Activated CD4-positive, alpha-beta T cell treated with anti-CD3 and anti-CD28 coated beads, Interleukin-2, amount 50 U/mL, for 4 hours (primary cell): ENCODE data around the gene SLC6A15.

ENCODE experiments used
- DNase-seq, 2 experiments: peaks; one replicate each; pipeline ENCODE4 v3.0.0-alpha.2; 2020

SLC6A15 gene

DNA sequence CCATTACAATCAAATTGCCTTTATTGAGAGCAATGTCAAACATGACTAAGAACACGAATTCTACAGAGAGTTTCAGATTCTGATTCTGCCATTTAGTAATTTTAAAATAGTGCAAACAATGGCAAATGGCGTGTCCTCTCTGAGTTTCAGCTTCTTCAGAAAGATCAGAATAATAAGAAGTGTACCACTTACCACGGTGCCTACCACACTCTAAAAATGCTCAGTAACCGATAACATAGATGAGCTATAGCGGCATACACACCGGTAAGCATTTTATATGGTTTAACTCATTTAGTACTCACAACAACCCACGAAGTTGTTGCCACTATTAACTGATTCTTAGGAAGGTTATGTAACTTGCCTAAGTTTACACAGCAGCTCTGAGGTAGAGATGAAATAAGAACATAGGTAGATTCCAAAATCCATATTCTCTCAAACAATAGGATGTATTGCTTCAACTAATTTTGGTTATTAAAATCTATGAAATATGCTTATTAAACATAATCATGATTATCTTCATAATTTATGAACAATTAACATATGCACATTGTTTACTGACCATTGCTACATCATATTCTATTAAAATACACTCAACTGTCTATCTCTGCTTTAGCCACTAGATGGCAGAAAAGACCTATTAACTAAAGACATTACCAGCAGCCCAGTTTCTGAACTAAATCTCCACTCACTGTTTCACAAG, 38.3 kb downstream of the SLC6A15 start:
- DNase-seq = no peak

DNA sequence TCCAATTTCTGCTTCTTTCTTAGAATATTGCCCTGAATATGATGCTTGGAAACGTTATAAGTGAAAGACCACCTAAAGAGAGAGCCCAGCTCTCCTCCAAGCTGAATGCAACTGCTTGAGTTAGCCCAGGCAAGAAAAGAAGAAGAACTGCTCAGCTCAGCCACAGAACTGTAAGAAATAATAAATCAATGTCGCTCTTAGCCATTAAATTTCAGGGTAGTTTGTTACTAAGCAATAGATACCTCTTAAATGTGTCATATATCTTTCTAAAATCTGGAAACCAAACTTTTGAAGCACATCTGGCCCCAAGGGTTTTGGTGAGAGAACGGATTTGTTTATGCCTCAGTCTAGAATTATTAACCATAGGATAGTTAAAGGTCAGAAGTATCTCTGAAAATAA, 50.4 kb downstream of the SLC6A15 start:
- DNase-seq = no peak

DNA sequence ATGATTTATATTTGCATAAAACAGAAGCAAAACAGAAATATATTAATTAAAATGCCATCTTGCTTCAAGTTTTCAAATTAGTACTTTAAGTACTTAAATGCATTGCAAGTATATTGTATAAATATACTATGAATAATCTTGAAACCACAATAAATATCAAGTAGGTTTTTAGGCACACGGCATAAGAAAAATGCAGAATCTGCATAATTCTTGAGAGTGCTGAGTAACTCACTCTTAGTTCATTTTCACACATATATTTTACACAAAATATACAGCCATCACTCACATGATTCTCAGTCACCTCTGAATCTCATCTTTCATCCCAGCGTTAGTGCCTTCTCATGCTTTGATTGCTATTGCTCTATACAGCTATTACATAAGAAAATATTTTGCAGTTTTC, 51.9 kb downstream of the SLC6A15 start:
- no peak for DNase-seq

DNA sequence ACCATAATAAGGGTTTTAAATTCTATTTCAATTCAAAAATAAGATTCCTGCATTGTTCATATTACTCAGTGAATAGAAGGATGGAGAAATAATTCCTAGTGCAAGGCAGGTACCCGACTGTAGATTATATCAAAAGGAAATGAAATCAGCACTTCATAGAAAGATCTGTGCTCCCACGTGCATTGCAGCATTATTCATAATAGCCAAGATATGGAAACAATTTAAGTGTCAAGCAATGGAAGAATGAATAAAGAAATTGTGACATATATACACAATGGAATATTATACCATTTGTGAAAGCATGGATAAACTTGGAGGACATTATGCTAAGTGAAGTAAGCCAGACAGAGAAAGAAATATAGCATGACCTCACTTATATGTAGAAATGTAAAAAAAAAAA, 53.8 kb downstream of the SLC6A15 start:
- no peak for DNase-seq

DNA sequence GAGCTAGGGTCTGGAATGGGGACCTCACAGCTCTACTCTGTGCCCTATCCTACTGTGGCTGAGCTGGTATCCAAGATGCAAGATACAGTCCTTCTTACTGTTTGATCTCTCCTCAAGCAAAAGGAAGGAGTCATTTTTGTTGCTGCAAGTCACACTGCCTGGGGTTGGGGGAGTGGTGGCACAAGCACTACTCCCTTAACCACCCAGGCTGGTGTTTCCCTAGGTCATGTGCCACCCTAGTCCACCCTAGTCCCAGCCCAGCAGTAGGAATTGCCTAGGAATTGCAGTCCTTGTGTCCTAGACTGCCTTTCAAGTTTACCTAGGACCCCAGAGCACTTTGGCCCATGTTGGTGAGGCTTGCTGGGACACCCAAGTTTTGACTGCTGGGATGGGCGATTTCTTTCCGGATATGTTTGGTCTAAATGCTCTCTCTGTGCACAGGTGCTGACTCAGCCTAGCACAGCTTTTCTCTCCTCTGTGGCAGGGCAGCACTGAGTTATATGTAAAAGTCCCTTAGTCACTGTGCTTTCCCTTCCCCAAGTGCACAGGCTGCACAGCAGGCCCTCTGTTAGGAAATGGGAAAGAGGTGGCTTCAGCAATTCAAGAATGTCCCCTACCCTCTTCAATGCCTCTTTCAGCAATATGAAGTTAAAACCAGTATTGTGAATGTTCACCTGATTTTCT, 54.9 kb downstream of the SLC6A15 start:
- DNase-seq = no peak

DNA sequence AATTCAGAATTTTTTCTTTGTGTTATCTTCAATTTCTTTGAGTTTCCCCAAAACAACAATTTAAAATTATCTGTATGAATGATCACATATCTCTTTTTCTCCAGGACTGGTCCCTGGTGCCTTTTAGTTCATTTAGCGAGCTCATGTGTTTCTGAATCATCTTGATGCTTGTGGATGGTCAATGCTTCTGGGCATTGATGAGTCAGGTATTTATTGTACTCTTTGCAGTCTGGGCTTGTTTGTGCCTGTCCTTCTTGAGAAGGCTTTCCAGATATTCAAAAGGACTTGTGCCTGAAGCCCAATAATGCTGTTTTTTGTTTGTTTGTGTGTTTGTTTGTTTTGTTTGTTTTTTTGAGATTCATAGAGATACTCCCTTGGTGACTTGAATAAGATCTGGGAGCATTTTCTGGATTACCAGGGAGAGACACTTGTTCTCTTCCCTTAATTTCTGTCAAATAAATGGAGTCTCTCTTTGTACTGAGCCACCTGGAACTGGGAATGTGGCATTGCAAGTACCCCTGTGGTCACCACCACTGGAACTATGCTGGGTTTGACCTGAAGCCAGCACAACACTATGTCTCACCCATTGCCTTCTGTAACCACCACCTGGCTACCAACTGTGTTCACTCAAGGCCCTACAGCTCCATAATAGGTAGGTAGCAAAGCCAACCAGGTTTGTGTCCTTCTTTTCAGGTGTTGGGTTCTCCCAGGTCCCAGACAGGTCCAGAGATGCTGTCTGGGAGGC, 56.3 kb downstream of the SLC6A15 start:
- no peak for DNase-seq

DNA sequence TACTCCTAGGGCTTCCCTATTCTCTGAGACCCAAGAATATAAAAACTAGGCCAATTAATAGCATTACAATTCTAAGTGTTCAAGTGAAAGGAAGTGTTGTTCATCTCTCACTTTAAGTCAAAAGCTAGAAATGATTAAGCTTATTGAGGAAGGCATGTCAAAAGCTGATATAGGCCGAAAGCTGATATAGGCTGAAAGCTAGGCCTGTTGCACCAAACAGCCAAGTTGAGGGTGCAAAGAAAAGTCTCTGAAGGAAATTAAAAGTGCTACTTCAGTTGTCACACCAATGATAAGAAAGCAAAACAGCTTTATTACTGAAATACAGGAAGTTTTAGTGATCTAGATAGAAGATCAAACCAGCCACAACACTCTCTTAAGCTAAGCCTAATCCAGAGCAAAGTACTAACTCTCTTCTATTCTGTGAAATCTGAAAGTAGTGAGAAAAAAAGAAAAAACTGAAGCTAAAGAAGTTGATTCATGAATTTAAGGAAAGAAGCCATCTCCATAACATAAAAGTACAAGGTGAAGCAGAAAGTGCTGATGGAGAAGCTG, 68.9 kb downstream of the SLC6A15 start:
- DNase-seq = no peak

DNA sequence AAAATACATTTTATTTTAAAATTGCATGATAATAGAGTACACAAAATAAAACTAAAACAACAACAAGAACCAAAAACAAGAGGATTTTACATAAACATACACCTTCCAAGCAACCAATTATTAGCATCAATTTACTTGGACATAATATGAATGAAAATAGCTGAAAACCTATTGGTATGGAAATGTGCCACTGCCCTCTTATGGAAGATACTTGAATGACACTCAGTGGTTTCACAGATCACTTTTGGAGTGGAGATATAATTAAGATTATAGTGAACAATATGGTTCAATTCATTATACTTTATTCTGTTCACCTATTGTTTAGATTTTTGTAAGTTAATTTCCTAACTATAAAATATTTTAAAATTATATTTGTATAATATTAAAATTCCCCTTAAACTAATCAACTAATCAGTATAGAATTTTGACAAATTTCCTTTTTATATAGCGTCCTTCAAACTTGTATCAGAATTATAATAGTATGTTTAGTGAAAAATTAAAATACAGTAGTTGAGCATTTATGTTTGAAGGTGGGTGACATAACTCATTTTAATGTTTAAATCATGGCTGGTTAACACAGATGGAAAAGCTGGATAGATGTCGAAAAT, 70.1 kb downstream of the SLC6A15 start:
- DNase-seq = no peak

DNA sequence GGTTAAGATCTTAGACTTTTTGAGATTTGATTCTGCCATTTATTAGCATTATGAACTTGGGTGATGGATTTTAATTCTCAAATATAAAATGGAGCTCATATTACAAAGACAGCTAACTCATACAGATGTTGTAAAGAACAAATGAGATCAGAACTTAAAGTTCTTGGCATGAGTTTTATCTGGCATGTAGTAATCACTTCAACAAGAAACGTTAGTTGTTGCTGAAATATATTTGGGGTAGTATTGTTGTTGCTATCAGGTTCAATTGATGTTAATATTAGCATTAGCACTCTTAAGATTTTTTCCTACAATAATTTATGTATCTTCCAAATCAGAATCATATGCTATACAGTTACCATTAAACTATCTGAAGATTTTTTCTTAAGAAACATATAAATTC, 71.0 kb downstream of the SLC6A15 start:
- no peak for DNase-seq

DNA sequence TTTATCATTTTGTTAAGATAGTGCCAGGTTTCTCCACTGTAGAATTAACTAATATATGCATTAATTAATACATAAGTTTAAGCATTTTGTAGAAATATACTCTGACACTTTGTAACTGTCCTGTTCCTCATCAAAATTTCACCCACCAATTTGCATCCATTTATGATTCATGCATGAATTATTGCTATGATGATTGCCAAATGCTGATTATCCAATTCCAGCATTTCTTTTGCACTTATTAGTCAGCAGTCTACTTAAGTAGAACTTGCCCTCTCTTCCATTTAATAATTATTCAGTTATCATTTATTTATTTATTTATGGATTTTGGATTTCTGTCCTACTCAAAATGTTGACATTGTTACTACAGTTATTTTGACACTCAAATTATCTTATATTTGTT, 72.2 kb downstream of the SLC6A15 start:
- no peak for DNase-seq

DNA sequence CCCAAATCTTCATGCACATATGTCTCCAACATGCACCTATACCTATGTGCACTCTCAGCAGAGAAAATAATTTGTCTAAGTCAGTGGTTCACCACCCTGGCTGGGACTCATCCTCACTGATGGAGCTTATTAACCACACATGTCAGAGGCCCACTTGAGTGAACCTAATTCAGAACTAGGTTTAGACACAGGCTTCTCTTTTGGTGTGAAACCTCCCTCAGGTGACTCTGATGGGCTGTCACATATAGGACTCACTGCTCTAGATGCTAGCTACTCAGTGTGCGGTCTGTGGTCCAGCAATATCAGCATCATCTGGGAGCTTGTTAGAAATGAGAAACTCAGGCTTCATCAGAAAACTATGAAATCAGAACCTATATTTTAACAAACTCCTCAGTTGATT, 85.7 kb downstream of the SLC6A15 start:
- DNase-seq = no peak

DNA sequence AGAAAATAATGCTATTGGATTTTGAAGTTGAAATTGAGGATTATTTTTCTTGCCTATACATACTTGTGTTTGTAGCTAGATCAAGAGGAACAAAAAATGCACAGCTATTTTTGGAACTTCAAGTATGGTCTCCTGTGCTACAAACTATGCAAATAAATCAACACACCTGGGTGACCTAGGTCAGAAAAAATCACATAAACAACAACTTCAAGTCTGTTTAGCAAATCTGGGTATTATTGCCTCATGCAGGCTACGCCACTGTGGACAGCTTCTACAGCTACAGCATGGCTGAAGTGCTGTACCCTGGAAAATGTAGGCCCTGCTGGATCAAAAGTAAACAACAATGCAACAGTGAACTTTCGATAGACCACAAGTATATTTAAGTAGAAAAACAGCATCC, 87.5 kb downstream of the SLC6A15 start:
- no peak for DNase-seq

DNA sequence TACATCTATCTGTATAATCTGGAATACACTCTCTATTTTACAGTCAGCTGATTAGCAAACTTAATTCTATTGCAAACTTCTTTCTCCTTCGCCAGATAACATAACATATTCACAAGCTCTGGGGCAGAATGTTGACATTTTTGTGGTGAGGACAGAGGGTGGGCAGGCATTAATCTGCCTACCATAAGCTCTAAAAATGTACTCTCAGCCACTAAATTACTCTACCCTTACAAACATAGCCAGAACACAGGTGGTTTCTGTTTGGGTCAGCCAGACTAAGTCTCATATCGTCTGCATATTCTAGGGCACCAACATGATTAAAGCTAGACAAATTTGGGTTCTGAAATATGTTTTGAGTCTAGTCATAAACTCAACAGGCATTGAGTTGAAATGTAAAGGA, 90.1 kb downstream of the SLC6A15 start:
- DNase-seq = no peak

DNA sequence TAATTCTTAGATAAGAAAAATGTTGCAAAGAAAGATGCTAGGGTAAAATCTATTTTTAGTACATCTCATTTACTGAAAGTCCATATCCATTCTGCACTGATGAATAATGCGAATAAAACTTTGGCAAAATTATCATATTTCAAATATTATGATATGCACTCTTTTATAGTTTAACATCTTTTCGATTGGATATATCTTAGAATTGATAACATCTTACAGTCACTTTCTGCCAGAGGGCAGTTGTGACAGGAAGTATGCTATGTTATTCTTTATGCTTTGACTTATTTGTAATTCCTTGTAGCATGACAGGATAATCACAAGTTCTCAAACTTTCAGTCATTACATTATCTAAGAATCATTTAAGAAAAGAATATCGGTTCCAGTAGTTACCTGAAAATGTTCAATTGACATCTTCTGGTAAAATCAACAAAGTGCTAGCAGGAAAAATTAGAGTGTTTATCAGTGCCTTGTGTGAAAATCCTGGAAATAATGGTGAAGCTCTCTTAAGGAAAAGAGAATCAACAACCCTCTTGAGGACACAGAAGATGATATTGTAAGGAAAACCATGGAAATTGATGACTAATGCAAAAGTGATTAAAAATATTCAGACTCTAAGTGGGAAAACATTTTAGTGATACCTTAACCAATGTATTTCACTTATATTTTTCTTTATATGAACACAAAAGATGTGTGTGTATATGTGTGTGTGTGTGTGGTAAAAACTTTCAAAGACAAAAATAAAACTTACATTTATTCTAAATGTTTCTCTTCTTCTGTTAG, 95.5 kb downstream of the SLC6A15 start:
- no peak for DNase-seq

DNA sequence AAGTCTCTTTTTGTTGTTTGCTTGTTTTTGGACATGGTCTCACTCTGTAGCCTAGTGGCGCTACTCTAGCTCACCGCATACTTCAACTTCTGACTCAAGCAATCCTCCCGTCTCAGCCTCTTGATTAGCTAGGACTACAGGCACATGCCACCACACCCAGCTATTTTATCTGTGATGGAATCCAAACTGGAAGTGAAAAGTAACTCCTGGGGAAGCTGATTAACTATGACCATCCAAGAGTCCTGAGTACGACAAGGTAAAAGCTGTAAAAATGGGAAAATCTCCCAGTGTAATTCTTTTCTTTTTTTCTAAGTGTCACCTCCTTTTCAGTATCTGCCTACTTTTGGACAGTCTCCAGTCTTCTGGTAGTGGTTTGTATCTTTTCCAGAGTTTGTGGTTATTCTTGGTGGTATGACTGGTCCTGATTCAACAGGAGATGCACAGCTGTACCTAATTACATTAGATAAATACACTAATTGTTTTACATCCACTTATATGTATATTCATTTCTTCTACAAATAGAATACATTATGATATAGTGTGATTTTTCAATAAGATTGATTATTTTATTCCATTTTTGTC, 97.8 kb downstream of the SLC6A15 start:
- DNase-seq = no peak

DNA sequence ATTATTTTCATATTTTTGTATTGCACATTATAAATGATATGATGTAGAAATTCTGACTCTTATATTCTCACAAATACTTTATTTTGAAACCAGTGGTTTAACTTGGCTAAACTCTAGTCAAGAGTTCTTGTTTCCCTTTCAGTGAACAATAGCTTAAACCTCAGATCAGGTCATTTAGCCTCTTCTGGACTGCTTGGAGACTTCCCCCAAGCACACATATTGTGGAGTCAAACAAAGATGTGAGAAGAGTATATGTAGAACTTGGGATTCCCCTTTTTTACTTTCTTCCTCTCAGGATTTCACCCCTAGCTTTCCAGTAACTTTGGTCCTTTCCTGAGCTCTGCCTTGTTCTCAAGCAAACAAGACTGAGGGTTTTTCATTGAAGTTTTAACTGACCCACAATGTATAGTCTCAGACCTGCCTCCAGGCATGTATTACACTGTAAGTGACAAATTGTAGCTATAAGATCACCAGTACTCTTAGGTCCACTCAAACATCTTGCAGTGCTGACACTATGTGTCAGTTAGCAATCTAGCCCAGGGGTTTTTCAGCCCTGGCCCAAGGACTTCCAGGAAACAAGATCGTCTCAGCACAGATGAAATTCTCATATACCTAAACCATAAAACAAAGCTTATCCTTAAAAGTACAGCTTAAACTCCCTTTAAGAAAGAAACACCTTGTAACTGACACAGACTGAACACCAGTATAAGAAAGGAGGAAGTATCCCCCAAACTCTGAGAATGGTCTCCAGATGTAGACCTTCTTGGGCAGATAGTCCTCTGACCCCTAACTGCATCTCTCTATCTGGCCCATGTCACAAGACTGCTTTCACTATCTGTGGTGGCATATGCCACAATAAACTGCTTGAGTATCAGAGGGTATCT, 98.6 kb downstream of the SLC6A15 start:
- DNase-seq = no peak

DNA sequence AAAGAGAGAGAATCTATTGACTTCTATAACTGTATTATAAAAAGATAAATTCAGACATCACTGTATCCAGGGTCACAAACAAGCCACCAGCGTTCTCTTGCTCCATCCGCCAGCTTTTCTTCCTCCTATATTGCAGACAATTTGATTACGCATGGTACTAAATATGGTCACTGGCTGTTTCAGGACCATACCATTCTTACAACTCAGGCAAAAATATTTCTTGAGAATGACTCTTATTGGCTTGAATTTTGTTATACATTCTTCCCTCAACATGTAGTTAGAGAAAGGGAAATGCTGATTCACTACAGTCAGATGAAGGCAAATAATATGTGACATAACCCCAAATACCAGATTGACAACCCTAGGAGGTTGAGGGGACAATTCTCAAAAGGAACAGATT, 101.3 kb downstream of the SLC6A15 start:
- no peak for DNase-seq

DNA sequence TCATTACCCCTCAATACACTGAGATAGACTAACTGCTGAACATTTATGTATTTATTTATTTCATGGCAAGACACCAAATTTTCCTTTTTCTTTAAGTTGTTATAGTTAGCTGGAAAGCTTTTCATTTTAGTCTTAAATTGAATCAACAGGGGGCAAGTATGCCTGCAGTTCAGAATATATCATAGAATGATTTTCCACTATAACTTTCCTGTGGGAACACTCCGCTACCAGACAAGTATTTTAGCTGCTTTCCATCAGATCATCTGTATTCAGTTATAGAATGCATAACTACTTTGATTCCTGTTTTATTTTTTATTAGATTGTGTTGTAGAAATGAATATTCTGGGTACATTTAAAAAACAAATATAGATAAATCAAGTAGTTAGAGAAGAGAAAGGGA, 102.0 kb downstream of the SLC6A15 start:
- DNase-seq = no peak
